ENCODE data around the gene TBX1.

TBX1 gene

DNA sequence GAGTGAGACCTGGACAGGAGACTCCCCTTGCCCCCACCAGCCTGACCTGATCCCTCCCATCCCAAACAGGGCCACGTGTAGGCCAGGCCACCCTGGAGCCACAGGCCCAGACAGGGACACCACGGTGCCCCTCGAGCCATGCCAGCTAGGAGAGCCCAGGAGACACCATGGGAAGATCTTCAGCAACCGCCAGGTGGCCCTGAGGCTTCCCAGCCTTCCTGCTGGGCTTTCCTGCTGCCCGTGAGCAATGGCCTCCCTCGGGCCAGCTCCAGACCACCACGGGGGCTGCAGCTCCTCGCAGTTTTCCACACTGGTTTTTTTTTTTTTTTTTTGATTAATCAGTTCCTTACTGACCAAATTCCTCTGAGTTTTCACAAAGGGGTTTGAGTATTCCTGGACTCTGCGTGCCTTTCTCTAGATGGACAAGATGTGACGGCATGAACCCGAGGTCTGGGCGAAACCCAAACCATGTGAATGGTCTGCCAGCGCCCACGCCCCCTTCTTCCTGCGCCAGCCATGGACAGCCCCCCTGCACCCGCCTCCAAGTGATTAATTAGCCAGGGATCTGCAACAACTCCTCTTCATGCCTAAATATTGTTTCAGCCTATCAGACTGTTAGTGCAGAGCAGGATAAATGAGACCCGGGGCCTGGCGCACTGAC is 40.9 kb downstream of the TBX1 start:
- no peak for DNase-seq

DNA sequence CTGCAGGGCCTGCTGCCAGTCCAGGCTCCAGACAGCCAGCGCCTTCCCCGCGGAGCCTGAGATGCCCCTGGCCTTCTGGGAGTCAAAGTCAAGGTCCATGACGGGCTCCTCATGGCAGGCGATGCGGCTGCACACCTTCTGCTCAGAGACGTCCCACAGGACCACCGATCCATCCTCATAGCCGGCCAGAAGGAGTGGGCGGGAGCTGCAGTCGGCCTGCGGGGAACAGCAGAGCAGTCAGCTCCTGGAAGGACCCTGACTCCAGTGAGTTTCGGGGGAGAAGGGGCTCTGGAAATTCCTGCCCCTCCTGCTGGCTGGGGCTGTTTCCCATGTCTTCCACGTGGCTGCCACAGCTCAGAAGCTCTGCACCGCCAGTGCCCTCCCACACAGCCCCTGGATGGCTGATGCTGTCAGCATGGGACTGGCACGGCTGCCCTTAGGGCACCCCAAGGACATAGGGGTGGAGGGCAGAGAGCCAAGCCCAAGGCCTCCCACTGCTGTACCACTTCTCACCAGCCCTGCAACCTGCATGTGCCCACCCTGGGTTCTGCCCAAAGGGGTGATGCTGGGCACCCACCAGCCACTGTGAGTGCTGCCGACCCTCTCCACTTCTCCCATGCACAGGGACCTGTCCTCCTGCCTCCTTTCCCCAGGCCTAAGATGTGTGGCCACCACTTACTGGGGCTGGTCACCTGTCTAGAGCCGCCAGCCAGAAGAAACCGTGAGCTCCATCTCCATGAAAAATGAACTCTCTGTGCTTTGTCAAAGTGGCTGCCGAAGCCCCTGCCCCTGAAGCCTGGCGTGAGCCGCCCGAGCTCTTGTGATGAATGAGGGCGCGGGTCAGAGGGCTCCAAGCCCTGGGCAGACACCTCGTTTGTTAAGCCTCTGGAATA is 41.7 kb downstream of the TBX1 start:
- no peak for DNase-seq

DNA sequence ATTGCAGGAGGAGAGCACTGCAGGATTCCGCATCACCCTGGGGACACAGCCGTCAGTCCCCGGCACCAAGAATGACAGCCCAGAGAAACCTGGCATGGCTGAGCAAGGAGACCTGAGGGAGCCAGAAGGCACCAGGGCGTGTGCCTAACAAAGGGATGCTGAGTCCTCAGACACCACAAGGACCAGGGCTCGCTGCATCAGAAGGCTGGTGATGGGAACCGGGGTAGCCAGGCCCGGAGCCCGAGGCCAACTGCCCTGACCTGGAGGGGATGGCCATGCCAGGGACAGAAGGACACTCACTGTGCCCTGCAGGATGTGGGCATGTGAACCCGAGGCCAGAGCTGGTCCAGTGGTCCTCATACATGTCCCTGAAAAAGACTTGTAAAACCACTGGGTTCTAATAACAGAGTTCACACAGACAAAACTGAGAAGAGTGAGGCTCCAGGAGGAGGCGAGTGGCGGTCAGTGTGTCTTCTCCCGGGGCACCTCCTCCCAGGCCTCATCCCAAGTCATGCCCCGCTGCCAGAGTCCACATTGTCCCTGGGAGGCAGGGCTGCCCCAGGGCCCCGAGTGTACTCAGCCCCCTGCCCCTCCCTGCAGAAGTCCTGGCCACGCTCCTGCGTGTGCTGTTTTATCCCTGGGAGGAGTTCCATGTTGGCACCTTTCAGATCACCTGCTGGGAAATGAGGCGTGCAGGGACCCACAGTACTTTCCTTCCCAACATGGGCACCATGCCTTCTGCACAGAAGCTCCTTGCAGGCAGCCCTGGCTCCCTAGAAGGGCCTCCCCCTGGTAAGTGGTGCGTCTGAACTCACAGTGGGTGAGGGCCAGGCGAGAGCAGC is 42.5 kb downstream of the TBX1 start:
- DNase-seq, result no peak

DNA sequence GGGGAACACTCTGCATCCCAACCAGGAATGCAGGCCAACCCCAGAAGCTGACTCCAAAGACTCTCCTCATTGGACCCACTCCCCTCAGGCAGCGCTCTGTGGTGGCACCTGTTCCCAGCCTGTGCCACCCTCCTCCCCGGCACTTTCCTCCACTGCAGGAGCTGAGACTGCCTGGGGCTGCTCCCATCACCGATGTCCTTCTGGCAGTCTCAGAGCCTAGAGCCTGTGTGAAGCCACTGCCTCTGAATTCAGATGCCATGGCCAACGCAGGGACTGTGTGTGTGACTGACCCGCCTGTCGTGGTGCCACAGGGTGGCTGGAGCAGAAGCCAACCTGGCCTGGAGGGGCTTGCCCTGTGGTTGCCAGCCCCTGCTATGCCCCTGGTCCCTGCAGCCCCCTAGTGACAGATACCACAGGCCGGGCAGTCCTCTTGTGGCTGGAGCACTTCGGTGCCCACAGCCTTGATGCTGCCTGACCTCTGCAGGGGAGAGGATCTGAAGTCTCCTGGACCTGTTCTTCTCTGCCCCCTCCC is 43.2 kb downstream of the TBX1 start:
- no peak for DNase-seq

DNA sequence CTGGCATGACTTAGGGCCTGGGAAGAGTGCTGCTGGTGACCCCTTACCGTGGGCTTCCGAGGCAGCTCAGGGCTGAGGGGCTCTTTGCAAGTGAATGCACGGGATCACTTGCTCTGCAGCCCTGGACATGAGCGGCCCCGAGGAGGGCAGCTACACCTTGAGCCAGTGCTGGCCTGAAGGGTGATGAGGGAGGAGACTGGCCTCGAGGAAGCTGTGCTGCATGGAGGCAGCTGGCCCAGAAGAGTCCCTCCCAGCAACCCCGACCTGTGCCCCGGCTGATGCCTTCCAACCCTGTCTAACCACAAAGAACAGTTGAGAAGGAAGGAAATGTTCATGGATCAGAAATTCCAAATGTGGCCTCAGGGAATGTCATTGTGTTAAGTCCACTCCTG is 45.2 kb downstream of the TBX1 start:
- DNase-seq, result no peak

DNA sequence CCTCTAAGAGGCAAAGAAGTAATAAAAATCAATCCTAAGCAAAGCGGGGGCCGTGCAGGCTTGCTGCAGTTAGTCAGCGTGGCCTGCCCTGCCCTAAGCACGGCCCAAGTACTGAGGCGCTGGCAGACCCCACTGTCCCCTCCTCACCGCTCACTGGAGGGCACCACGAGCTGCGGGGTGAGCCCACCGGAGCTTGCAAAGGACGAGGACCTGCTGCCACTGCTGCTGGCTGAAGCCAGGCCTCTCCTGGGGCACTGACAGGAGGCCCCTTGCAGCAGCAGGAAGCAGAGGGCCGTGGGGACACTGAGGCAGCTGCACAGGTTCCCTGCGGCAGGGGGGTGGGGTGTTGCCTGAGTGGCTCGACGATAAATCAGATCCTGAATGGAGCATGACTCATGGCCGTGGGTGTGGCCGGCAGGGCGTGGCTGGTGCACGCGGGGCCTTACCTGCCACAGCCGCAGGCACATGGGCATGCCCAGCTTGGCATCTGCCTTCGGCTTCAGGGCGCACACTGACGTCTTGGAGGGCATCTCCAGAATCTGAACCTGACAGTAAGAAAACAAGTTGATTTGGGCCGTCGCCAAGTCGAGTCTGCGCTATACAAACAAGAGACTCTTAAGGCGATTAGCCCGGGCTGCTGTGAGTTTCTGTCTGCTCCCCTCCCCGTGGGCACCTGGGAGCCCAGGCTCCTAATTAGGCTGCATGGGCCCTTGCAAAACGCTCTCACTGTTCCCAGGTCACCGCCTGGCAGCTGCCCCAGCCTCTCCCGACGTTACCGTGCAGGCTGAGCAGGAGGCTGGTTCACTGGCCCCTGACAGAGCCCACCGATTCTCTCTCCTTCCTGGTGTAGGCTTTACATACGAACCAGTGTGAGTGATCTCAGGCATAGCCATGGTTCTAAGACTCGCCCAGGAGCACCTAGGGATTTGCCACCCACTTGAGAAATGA is 45.9 kb downstream of the TBX1 start:
- no peak for DNase-seq

DNA sequence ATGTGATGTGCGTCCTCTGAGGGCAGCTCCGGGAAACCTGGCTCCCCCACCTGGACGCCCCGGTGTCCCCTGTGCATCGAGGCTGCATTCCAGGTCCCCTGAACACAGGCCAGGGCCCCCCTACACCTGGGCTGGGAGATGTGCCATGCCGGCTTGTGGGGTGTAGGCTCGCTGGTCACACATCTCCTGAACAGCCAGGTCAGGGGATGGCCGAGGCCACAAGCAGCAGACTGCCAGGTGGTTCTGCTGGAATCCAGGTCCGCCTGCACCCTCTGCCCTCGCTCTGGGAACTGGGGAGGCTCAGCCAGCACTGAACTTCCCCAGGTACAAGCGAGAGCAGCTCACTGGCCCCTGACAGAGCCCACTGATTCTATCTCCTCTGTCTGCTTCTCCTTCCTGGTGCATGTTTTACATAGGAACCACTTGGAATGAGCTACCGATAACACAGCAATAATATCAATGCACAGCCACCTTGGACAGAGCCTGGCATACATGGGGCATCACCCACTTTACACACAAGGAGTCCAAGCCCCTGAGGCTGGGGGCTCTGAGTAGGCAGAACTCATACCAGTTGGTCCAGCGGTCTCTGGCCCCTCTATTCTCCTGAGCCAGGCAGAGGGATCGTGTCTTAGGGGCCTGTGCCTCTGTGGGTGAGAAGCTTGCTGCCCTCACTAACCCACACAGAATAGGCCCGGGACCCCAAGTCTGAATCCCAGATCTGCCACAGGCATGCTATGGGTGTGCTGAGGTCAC is 46.8 kb downstream of the TBX1 start:
- no peak for DNase-seq

DNA sequence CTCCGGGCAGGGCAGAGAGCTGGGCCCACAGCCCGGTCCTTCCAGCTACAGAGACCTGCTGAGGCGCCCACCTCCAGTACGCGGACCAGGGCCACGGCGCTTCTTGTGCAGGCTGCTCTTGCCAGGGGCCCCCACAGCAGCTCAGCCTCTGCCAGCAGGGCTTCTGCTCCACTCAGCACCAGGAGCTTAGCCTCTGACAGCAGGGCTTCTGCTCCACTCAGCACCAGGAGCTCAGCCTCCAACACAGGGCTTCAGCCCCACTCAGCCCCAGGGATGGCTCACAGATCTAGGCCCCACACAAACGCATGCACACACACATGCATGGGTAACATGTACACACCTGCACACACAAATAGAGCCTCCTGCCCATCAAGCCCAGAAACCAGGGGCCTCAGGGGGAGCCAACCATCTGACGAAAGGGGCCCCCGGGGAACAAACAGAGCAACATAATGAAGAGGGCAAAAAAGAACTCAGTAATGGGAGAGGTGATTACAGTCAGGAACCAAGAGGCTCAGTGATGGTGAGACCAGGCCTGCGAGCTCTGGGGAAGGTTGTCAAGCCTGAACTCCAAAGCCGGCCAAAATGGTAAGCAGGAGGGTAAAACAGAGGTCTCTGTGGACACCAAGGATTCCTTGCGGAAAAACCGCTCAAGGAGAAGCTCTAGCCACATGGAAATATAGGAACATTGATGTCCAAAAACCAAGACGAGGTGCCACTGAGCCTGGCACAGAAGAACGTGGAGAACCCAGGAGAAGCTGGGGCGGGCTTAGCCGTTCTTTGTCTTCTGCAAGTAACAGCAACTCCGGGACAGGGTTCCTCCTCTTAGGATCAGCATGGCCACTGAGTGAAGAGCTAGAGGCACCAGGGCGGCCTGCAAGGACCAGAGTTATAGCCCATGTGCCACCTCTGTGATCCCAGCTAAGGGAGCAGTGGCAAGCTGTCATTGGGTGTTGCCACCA is 47.6 kb downstream of the TBX1 start:
- DNase-seq, result no peak

DNA sequence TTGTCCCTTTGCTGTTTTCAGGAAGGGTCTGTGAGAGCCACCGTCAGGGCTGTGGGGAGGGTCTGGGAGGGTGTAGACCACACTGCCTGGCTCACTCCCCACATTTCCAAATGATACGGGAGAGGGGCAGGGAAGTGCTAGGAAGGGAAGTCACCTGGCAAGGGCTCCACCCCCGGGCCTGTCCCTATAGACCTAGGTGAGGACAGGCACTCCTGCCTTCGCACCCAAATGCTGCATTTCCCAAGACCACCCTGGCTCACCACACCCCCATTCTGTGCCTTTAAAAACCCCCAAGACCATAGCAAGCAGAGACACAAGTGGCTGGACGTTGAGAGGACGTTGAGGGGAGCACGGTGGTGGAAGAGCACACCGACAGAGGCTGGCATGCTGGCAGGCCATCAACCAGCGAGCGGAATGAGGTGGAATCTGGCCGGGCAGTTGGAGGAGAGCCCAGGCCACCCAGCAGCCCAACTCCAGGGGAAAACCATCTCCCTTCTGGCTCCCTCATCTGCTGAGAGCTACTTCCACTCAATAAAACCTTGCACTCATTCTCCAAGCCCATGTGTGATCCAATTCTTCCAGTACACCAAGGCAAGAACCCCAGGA is 48.4 kb downstream of the TBX1 start:
- DNase-seq, result no peak

DNA sequence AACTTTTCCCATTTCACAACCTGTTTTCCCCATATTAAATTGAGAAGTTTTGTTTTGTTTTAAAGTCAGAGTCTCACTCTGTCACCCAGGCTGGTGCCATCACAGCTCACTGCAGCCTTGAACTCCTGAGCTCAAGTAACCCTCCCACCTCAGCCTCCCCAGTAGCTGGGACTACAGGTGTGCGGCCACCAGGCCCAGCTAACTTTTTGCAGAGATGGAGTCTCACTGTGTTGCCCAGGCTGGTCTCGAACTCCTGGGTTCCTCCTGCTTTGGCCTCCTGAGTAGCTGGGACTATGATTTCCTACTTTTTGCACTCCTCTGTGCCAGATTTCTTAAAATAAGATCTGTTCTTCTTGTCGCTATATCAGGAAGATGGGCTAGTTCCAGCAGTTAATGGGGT is 49.2 kb downstream of the TBX1 start:
- DNase-seq, result no peak

DNA sequence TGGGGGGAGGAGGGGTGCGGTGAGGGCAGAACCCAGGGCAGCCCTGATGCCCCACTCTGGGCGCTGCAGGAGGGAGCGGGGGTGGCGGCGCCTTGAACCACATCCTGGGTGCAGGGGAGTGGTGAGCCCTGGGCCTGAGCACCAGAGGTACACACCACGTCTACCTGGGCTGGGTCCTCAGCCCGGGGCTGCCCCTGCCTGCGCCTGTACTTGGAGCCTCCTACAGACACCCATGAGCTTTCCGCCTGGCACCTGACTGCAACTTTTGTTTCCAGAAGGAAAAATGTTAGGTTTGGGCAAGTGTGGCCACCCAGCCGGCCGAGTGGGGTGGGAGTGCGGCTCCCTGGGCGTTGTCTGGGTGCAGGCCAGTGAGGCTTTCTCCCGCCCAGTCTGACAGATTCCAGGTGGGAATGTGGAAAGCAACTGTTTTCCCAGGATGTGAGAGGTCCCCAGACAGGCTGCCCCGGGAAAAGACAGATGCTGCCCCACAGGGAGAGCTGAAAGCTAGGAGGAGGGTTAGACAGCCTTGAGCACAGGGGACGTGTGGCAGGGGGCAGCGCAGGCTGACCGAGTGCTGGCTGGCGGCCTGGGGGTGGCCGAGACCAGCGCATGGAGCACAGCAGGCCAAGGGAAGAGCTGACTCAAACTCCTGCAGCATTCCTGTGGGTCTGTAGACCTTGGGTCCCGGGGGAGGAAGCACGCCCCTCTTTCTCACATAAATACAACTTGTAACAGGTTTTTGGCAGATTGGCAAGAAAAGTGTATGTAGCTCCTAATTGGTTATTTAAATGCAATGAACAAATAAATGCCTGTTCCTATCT is 50.0 kb downstream of the TBX1 start:
- no peak for DNase-seq

DNA sequence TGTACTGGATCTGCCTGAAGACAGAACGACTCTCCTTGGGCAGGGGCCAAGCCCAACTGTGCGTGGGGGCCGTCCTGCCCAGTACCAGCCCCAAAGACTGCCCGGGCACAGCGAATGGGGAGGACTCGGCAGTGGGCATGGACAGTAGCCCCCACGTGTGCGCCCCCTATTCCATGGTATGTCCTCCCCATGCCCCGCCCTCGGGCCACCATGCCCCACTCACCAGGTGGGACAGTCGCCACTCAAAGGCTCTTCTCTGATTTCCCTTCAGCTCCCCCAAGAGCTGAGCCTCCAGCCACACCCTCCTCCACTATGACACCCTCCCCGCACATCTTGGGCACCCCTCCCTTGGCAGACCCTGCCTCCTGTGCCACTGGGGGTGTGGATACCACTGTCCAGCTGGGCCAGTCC is 50.6 kb downstream of the TBX1 start:
- no peak for DNase-seq

DNA sequence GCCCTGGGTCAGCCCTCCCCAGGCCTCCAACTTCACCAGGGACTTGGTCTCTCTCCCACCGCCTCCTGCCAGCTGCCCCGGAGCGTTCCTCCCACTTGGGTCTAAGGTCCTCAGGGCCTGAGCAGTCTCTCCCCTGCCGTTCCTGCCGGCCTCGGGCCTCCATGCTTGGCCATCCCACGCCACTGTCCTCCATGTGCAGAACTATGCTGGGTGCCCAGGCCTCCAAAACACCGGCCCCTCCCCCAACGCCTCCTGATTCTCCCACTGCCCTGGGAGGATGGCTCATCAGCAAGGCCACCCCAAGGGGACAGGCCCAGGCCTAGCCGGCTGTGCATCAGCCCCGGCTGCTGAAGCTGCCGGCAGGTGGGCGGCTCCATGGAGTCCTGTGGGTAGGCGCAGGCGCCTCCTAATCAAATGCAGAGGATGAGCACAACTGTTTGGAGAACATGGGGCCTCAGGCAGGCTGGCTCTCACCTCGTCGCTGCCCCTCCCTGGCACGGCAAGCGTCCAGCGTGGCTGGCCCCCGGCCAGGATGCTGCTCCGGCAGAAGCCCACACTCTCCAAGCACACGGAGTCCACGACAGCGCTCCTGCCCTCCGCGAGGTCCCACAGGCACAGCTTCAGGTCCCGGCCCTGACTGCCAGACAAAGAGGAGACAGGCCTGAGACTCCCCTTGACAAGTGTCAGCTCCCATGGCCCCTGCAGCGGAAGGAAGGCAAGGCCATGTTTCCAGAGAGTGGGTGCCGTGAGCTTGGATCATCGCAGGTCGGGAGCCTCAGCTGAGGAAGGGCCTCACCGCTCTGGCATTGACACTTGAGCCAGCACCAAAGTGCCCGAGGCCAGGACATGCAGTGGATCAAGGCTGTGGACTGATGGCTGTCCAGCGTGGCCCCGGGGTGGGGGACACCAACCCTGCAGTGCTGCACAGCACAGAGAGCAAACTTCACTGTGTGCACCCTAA is 51.5 kb downstream of the TBX1 start:
- DNase-seq, result no peak

DNA sequence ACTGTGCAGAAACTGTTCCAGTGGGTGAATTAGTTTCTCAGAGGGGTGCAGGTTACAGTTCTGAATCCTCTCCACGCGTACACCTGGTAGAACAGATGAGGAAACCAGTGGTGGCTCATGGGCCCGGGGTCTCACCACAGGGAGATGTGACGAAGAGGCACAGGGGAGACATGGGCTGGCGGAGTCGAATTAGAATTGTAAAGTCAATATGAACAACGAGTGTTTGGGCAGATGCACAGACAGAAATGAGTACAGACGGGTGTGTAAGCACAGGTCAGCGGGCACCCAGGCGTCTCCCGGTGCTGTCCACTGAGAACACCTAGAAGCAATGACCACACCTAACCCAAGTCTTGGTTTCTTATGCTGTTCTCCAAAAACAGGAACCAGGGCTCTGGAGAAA is 52.3 kb downstream of the TBX1 start:
- DNase-seq, result no peak

DNA sequence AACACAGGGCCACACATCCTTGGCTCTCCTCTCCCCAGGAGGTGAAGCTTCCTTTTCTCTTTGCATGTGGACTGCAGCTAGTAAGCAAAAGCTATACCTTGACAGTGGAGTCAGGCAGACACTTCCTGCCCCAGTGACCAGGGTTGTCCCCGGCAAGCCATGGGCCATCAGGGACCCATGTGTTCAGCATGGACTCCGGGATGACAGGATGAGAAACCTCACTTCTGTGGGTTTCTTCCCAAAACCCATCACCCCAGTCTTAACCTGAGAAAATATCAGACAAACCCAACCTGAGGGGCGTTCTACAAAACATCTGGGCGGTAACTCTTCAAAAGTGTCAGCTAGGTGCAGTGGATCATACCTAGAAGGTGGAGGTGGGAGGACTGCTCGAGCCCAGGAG is 53.9 kb downstream of the TBX1 start:
- DNase-seq, result no peak

DNA sequence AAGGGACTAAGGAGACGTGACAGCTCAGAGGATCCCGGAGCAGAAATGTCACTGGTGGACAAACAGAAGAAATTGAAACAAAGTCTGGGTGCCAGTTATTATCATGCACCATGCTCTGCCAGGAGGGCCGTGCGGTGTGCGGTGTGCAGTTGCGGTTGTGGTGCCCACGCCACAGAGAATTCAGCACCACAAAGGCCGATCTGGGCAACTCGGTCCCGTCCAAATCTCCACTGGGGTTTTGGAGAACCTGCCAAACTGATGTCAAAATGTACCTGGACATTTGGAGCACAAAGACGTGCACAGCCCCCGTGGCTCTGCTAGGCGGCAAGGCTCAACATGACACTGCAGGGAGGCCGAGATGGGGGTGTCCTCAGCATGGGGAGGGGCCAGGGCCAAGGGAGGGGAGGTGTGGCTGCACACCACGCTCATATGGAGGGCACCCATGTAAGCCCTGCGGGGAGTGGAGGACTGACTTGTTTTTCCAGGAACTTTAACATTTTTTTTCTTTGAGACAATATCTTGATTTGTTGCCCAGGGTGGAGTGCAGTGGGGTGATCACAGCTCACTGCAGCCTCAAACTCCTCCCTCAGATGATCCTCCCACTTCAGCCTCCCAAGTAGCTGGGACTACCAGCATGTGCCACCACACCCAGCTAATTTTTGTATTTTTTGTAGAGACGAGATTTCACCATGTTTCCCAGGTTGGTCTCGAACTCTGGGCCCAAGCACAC is 54.7 kb downstream of the TBX1 start:
- DNase-seq, result no peak

DNA sequence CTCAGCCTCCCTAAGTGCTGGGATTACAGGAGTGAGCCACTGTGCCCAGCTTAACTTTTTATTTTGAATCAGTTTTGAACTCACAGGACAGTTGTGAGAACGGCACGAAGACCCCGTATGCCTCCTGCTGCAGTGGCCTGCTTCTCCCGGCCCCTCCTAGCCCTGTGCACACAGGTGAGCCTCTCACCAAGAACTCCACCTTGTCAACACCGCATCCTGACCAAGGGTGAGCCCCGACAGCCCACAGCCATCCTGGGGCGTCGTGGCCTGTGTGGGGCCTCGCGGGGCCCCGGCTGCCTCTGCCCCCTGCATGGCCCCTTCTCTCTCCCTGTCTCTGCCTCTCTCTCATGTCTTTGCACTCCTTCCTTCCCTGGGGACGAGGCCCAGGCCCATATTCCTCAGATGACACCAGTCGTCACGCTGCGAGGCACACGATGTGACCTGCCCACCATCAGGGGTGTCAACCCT is 55.3 kb downstream of the TBX1 start:
- no peak for DNase-seq
